ENCODE data around the gene VCPKMT.

- TF ChIP-seq CTCF (IDR thresholded peaks at IDR 0.05), result no peak
- TF ChIP-seq POLR2AphosphoS5 (IDR thresholded peaks at IDR 0.05), result no peak
- TF ChIP-seq POLR2A (IDR thresholded peaks at IDR 0.05), result no peak
Measured at GRCh38 chr14:50083467-50084337, 32.7 kb downstream of the VCPKMT start.
